IPS DF 4.7 (cell line): Measurements from ENCODE around the gene PLA2R1.

Source experiments
- DNase-seq: peaks from one replicate; pipeline ENCODE4 v3.0.0-alpha.2; 2013; ENCODE audit warnings: low spot score; ENCODE audit errors: extremely low read depth

The PLA2R1 gene

GRCh38 chr2:160062292-160063005 is at the start of gene PLA2R1:
PLA2R1 (minus strand) TSS chr2:160062615; CDS start chr2:160062403, 212 bp downstream.
- no peak for DNase-seq

DNA sequence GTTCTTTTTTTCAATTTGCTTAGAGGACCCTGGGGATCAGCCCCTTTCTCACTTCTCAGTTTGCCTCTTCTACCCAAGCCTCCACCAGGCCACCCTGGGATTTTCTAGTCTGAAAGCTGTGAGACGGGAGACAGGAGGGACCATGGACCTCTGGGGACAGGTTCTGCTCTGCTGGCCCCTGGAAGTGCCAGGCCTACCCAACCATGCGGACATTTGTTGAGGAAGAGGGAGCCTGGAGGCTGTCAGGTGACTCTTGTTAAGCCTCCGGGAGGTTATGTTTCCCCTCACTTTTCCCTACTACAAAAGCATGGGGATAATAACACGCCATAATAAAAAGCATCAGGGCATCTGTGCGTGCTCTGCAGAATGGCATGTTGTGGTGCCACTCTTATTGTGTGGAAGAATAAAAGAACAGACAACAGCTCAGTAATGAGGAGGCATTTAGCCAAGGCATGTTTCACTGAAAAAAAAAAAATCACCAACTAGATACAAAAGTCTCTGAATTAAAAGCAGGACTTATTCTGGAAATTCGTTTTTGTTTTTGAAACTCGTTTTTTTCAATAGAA is 48.3 kb upstream of the PLA2R1 start:
- no peak for DNase-seq

GRCh38 chr2:160109939-160110673 is 47.7 kb upstream of the PLA2R1 start:
- DNase-seq: peak; percentile 53

- no peak for DNase-seq
Measured at GRCh38 chr2:160109243-160109642, 46.8 kb upstream of the PLA2R1 start.

DNA sequence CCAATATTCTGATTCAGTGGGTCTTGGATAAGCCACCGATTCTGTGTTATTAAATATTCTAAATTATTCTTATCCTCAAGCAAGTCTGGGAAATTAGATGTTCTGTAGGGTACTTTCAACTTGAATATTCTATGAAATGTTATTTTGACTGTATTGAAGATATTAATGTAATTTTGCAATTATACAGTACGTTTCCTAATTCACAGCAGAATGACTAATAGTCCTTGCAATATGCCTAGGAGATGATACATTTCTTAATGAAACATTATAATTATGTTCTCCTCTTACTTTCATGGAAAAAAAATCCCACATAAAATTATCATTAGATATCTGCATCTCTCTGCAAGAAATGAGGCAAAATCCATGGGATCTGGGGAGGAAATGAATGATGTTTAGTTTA is 46.2 kb upstream of the PLA2R1 start:
- no peak for DNase-seq

DNA sequence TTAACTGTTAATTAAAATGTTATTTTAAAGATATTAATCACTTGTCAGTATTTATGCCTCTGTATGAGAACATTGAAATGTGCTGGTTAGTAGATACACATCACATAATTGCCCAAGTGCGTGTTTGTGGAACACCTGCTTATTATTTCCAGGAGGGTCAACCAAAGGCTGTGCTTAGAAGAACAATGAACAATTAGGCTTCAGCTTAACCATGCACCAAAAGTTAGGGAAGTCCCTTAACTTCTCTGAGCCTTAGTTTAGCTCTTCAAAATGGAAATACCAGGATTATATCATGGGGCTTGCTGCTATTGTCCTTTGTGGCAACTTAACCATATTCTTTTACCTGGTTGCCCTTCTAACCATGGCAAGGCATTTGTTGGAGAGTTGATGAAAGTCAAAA is 43.0 kb upstream of the PLA2R1 start:
- no peak for DNase-seq

DNA sequence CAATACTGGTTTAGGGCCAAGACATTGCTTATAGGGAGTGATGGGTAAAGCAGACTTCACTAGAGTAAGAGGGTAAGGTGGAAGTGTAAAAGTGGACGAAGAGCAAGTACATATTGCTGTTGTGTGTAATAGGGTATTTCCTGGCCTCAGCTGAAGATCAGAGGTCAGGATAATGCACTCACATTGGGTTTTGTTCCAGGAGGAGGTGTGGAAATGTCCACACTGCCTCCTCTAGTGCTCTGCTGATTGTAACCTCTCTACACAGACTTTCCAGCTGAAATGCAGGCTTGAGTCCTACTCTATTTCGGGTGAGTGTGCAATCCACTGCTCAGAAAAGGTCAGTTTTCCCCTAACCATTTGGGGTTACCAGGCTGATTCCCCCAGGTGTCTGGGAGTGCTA is 41.7 kb upstream of the PLA2R1 start:
- no peak for DNase-seq

GRCh38 chr2:160097326-160097725 is 34.9 kb upstream of the PLA2R1 start:
- no peak for DNase-seq

DNA sequence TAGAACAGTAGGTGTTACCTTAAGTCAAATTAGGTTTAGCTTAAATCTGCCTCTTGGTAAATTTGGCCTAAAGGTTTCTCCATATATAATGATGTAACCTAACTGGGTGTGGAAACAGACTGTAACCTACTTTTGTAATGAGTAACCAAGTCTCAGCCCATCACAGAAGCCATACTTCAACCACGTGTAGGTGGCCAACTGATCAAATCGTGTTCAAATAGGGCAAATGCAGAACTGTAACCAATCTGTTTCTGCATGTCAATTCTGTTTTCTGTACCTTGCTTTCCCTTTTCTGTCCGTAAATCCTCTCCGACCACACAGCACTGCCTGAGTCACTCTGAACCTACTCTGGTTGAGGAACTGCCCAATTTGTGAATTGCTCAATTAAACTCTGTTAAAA is 34.0 kb upstream of the PLA2R1 start:
- no peak for DNase-seq

GRCh38 chr2:160092445-160092844 is 30.0 kb upstream of the PLA2R1 start:
- DNase-seq: no peak

- no peak for DNase-seq
Measured at GRCh38 chr2:160091381-160091780, 29.0 kb upstream of the PLA2R1 start.

- no peak for DNase-seq
Measured at GRCh38 chr2:160087854-160088745, 25.7 kb upstream of the PLA2R1 start.

DNA sequence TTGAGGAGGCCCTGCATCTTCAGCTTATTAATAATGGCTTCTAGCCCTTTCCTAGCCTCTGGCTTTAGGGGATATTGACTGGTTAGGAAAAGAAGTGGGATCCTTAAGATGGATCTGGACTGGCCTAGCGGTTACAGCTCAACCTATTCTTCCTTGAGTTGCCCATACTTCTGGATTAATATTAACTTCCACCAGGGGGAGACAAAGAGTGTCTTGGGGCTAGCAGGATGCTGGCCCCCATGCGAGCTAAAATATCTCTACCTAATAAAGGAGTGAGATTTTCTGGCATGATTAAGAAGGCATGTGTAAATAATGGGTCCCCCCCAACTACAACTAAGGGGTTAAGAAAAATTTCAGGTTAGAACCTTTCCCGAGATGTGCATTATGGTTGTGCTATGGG is 23.2 kb upstream of the PLA2R1 start:
- DNase-seq: no peak

DNA sequence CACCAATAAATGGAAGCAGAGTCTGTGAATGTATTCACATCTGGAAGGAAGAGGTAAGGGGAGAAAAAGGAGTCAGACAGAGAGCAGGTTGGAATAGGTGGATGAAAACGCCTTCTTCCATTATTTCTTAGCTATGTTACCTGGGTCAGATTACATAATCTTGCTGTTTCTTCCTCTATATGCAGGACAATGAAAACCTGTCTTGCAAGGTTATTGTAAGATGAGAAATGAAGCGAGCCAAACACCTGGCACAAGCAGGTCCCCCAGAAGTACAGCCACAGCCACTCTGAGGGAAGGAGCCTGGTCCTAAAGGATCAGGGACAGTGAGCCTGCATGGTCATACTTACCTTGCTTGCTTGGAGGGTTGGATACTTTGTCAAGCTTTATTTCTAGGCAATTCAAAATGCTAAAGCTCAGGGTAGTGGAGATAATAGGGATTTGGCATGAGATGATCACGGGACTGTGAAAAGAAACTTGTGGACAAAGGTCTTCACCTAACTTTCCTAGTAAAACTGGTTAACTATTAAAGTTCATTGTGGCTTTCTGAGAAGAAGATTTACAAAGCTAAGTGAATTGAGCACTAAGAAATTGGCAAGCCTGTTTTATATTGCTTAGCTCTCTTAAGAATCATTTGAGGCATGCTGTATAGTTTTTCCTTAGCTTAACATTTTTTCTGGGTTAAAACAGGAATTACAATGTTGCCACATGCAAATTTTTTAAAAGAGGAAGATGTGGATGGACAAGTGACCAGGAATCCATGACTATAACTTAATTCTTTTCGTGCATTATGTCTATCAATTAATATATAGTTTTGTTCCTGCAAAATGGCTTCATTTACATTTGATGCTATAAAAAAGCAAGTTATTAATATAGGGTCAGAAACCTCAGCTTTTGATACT is 15.7 kb upstream of the PLA2R1 start:
- DNase-seq: no peak

GRCh38 chr2:160076914-160077313 is 14.5 kb upstream of the PLA2R1 start:
- DNase-seq: no peak

DNA sequence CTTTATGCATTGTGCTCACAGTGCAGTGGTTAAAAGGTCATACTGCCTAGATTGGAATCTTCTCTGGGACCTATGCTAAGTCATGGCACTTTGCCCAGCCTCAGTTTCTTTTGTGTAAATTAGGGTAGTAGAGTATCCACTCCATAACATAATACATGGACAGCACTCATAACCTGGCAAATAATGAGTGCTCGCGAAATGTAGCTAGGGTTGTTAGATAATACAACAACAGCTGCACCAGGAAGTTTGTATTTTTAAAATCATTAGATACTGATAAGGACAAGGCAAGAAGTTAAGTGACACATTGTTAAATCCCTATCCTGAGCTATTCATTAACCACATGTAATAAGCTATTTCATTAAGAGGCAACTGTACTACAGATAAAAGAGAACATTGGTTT is 13.8 kb upstream of the PLA2R1 start:
- no peak for DNase-seq

DNA sequence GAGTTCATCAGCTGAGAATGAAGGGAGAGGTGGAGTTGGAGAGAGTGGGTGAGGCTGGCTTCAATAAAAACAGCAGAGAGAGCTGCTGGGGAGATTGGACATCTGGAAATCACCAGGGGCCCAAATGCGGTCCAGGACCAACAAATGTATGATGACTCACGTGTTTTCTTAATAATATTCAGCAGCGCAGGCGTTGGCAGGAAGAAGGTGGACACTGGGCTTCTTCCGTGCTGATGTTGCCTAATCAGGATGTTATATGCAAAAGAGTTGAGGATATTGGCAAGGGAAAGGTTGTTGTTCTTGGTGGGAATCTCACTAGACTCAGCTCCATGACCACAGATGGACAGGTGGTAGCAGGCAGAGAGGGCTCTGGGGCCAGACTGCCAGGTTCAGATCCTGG is 12.8 kb upstream of the PLA2R1 start:
- no peak for DNase-seq

DNA sequence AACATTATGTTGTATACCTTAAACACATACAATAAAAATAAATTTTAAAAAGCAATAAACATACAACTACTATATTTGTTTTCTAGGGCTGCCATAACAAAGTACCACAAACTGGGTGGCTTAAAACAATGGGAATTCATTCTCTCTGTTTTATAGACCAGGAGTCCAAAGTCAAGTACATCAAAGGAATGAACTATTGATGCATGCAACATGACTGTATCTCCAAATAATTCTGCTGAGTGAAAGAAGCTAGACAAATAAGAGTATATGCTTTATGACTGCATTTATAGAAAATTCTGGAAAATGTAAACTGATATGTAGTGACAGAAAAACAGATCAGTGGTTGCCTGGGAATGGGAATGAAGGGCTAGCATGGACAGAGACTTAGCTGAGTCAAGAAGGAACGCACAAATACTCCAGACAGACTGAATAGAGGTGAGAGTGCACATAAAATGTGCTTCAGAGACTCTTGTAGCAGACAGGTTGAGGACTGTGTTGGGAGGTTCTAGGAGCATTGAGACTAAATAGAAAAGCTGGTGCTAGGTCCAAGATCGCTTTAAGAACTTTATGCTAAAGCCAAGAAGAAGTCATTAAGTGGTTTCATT is 11.0 kb upstream of the PLA2R1 start:
- DNase-seq: no peak

GRCh38 chr2:160068906-160069305 is 6.5 kb upstream of the PLA2R1 start:
- DNase-seq: no peak

DNA sequence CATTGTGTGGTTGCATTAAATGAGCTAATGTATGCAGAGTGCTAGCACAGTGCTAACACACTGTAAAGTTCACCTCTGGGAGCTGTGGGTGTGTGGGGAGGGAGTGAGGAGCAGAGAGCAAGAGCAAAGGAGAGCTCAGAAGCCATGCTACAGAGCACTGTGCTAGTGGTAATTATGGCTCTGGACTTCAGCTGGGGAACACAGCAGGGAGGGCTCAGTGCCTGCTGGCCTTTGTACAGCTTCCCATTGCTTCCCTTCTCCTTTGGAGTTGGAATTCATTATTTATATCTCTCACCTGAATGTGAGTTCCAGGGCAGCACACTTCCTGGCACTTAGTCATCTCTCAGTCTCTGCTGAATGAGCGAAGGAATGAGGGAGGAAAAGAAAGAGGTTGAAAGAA is 2.5 kb upstream of the PLA2R1 start:
- DNase-seq: no peak
